ENCODE results near the gene TNRC6C.

The TNRC6C gene

GRCh38 chr17:78122216-78122930, 163.9 kb downstream of the TNRC6C start:
- TF ChIP-seq, protein P1, sequence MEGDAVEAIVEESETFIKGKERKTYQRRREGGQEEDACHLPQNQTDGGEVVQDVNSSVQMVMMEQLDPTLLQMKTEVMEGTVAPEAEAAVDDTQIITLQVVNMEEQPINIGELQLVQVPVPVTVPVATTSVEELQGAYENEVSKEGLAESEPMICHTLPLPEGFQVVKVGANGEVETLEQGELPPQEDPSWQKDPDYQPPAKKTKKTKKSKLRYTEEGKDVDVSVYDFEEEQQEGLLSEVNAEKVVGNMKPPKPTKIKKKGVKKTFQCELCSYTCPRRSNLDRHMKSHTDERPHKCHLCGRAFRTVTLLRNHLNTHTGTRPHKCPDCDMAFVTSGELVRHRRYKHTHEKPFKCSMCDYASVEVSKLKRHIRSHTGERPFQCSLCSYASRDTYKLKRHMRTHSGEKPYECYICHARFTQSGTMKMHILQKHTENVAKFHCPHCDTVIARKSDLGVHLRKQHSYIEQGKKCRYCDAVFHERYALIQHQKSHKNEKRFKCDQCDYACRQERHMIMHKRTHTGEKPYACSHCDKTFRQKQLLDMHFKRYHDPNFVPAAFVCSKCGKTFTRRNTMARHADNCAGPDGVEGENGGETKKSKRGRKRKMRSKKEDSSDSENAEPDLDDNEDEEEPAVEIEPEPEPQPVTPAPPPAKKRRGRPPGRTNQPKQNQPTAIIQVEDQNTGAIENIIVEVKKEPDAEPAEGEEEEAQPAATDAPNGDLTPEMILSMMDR (IDR thresholded peaks at IDR 0.05; ENCODE audit: insufficient read depth, low read length, poor library complexity, severe bottlenecking) = no peak
- no peak for TF ChIP-seq EZH2phosphoT487 (conservative IDR thresholded peaks at IDR 0.05; ENCODE audit: low read length)
- Histone ChIP-seq H3K9me2 (replicated peaks; ENCODE audit: insufficient read depth, low read length) (no peaks in the 10 kb centered on the region), H3K79me2 (ENCODE audit: insufficient read depth, low read length) (peaks cover 25% of the 10 kb centered on the region), H2AFZ (ENCODE audit: low read depth, low read length, severe bottlenecking) (no peak overlapping the region), H4K20me1 (ENCODE audit: low read depth, low read length) (no peaks in the 10 kb centered on the region; the same call in 1 of the 2 replicates), H3K9me3 (ENCODE audit: insufficient read depth, low read length) (no peaks in the 10 kb centered on the region), H3K36me3 (ENCODE audit: low read length) (peaks cover 5% of the 10 kb centered on the region), H3K4me3 (ENCODE audit: insufficient read depth, low read length, poor library complexity, severe bottlenecking) (no peak overlapping the region), H3F3A (ENCODE audit: insufficient read depth) (peaks cover 5% of the 10 kb centered on the region), H3K4me2 (ENCODE audit: low read depth, low read length, poor library complexity, severe bottlenecking) (peak overlapping the region; percentile 26), H3K27ac (ENCODE audit: low read depth, low read length) (peak overlapping the region; percentile 37; the same call in 1 of the 2 replicates), H3K27me3 (ENCODE audit: low read length) (no peaks in the 10 kb centered on the region), H3K9ac (ENCODE audit: low read length) (peak overlapping the region; percentile 20; the same call in 1 of the 2 replicates)

DNA sequence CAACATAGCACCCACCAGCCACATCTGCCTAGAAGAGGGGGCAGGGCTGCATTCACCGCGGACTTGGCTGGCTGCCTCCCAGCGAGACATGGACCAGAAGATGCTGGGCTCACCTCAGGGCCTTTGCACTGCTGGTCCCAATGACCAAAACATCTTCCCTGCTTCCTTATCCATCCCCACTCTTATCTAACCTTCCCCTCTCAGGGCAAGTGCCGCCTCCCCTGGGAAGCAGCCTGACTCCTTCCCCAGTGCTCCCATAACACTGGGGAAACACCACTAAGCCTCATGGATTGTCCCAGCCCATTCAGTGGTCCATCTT, 164.4 kb downstream of the TNRC6C start:
- Histone ChIP-seq H3K4me2 (ENCODE audit: low read depth, low read length, poor library complexity, severe bottlenecking) (no peak overlapping the region), H2AFZ (ENCODE audit: low read depth, low read length, severe bottlenecking) (no peak overlapping the region), H4K20me1 (ENCODE audit: low read depth, low read length) (no peaks in the 10 kb centered on the region; the same call in 1 of the 2 replicates), H3F3A (ENCODE audit: insufficient read depth) (peaks cover 10% of the 10 kb centered on the region), H3K9me2 (replicated peaks; ENCODE audit: insufficient read depth, low read length) (no peaks in the 10 kb centered on the region), H3K36me3 (ENCODE audit: low read length) (peaks cover 5% of the 10 kb centered on the region), H3K27ac (ENCODE audit: low read depth, low read length) (no peak overlapping the region), H3K9me3 (ENCODE audit: insufficient read depth, low read length) (no peaks in the 10 kb centered on the region), H3K27me3 (ENCODE audit: low read length) (no peaks in the 10 kb centered on the region), H3K9ac (ENCODE audit: low read length) (no peak overlapping the region), H3K4me3 (ENCODE audit: insufficient read depth, low read length, poor library complexity, severe bottlenecking) (no peak overlapping the region), H3K79me2 (ENCODE audit: insufficient read depth, low read length) (peaks cover 30% of the 10 kb centered on the region)
- TF ChIP-seq EZH2phosphoT487 (conservative IDR thresholded peaks at IDR 0.05; ENCODE audit: low read length) = no peak
- TF ChIP-seq, protein P1 (IDR thresholded peaks at IDR 0.05; ENCODE audit: insufficient read depth, low read length, poor library complexity, severe bottlenecking) = no peak

DNA sequence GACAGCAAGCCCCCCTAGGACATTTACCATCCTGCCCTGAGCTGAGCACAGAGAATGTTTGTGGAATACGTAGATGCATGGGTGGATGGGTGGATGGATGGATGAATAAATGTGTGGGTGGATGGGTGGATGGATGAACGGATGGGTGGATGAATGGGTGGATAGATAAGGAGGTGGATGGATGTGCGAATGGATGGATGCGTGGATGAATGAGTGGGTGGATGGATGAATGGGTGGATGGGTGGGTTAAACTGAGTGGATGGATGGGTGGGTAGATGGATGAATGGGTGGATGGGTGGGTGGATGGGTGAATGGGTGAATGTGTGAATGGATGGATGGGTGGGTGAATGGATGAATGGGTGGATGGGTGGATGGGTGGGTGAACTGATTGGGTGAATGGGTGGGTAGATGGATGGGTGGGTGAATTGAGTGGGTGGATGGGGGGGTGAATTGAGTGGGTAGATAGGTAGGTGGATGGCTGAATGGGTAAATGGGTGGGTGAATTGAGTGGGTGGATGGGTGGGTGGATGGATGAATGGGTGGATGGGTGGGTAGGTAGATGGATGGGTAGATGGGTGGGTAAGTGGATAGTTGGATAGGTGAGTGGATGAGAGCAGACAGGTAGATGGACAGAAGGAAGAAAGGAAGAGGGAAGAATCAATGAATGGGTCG, 164.9 kb downstream of the TNRC6C start:
- TF ChIP-seq, protein P1 (IDR thresholded peaks at IDR 0.05; ENCODE audit: insufficient read depth, low read length, poor library complexity, severe bottlenecking) = no peak
- no peak for TF ChIP-seq EZH2phosphoT487 (conservative IDR thresholded peaks at IDR 0.05; ENCODE audit: low read length)
- peaks cover 31% of the 10 kb centered on the region for H3K79me2 ChIP-seq (ENCODE audit: insufficient read depth, low read length)
- no peaks in the 10 kb centered on the region for H3K9me2 ChIP-seq (replicated peaks; ENCODE audit: insufficient read depth, low read length)
- H3K4me3 ChIP-seq (ENCODE audit: insufficient read depth, low read length, poor library complexity, severe bottlenecking) = no peak overlapping the region
- peaks cover 5% of the 10 kb centered on the region for H3K36me3 ChIP-seq (ENCODE audit: low read length)
- H2AFZ ChIP-seq (ENCODE audit: low read depth, low read length, severe bottlenecking) = no peak overlapping the region
- no peaks in the 10 kb centered on the region for H3K9me3 ChIP-seq (ENCODE audit: insufficient read depth, low read length)
- H4K20me1 ChIP-seq (ENCODE audit: low read depth, low read length) = no peaks in the 10 kb centered on the region; the same call in 1 of the 2 replicates
- H3K27ac ChIP-seq (ENCODE audit: low read depth, low read length) = peak overlapping the region; percentile 95; the same call in 1 of the 2 replicates
- no peaks in the 10 kb centered on the region for H3K27me3 ChIP-seq (ENCODE audit: low read length)
- peaks cover 11% of the 10 kb centered on the region for H3F3A ChIP-seq (ENCODE audit: insufficient read depth)
- H3K9ac ChIP-seq (ENCODE audit: low read length) = no peak overlapping the region
- H3K4me2 ChIP-seq (ENCODE audit: low read depth, low read length, poor library complexity, severe bottlenecking) = no peak overlapping the region

Measured in SU-DHL-6 (cell line).